Naive thymus-derived CD8-positive, alpha-beta T cell (primary cell): ENCODE results near the gene NFE2L2. TPM values are rescaled to one million over a fixed set of nuclear protein-coding genes. Genes with fewer than 3 reads are reported as not detected.

Source experiments
- ATAC-seq, 2 donors: fragments of 150-1000 bp; cut with Tn5 transposase in 1 of 2; sonication (Bioruptor Pico), chemical (Tn5 transposase) in 1 of 2; 1 replicate in 1 of 2; 2 replicates in 1 of 2; pipeline ENCODE4 v1.10.0; 2021; ENCODE audit warnings: mild to moderate bottlenecking in 2 of 2, moderate library complexity in 2 of 2
- POLR2A ChIA-PET: fragments of 350-600 bp; sonication (Branson Sonifier 250); formaldehyde crosslinking; loops from one replicate; lab custom pipeline; 2021; ENCODE audit warnings: antibody characterized with exemption; lab: Charles Lee
- DNase-seq, 10 donors: peaks; one replicate each; pipeline versions ENCODE4 v3.0.0 to v3.0.0-alpha.2; 2020 to 2022
- H3K27ac Mint-ChIP-seq, 10 donors: one replicate each; pipeline ENCODE4 v1.8.0; 2020 to 2022; ENCODE audit warnings: mild to moderate bottlenecking in 10 of 10, mixed read lengths in 10 of 10, moderate library complexity in 4 of 10, inconsistent platforms in 1 of 10
- H3K27me3 Mint-ChIP-seq, 5 donors: one replicate each; pipeline ENCODE4 v1.8.0; 2021 to 2022; ENCODE audit warnings: mixed read lengths in 5 of 5
- H3K36me3 Mint-ChIP-seq, 3 donors: one replicate each; pipeline ENCODE4 v1.8.0; 2020 to 2022; ENCODE audit warnings: mixed read lengths in 3 of 3, mild to moderate bottlenecking in 2 of 3, inconsistent platforms in 1 of 3
- H3K4me1 Mint-ChIP-seq, 4 donors: one replicate each; pipeline ENCODE4 v1.8.0; 2021 to 2022; ENCODE audit warnings: mixed read lengths in 4 of 4
- H3K4me3 Mint-ChIP-seq, 10 donors: one replicate each; pipeline ENCODE4 v1.8.0; 2020 to 2022; ENCODE audit warnings: mild to moderate bottlenecking in 10 of 10, mixed read lengths in 10 of 10, moderate library complexity in 6 of 10, inconsistent platforms in 1 of 10
- H3K9me3 Mint-ChIP-seq, 9 donors: one replicate each; pipeline ENCODE4 v1.8.0; 2020 to 2022; ENCODE audit warnings: mixed read lengths in 9 of 9, mild to moderate bottlenecking in 3 of 9, inconsistent platforms in 1 of 9, moderate library complexity in 1 of 9
- microRNA-seq: library from miRNA; unstranded; fragments of <30 nt; microRNA quantifications from one replicate; pipeline ENCODE4 v1.2.0, GENCODE V29; 2022; ENCODE audit warnings: borderline microRNAs expressed
- polyA plus RNA-seq, 3 donors: library from polyadenylated mRNA; unstranded; fragments of 300-500 nt; fragmentation: Illumina TruSeq; gene quantifications; one replicate each; pipeline ENCODE4 v1.2.3, GENCODE V29; 2021
- total RNA-seq, 8 experiments: library from RNA in 2 of 8; stranded (reverse) in 2 of 8; gene quantifications; one replicate each; pipeline ENCODE4 v1.2.3 and lab custom pipeline; 2021 to 2026

Gene NFE2L2
- total and polyA plus RNA-seq, 5 experiments from 2014 or later: 48.2 to 96.9 (median 57.8) TPM

DNA sequence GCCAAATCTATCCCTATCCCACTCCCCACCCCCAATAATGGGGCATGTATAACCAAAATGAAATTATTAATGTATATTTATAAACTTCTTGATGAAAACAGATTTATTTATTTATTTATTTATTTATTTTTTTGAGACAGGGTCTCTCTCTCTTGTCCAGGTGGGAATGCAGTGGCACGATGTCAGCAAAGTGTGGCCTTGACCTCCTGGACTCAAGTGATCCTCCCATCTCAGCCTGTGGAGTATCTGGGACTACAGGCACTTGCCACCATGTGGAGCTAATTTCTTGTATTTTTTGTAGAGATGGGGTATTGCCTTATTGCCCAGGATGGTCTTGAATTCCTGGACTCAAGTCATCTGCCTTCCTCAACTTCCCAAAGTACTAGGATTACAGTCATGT is 79.9 kb downstream of the NFE2L2 start:
- no peak overlapping the region for H3K27ac Mint-ChIP-seq
- DNase-seq: no peak
- H3K27me3 Mint-ChIP-seq: peaks cover 0 to 6% (median 1%) of the 10 kb centered on the region in 5 donors
- POLR2A ChIA-PET: no interaction called here
- ATAC-seq: no peak
- H3K4me1 Mint-ChIP-seq: peaks cover 0 to 2% (median 0%) of the 10 kb centered on the region in 4 donors
- no peak overlapping the region for H3K4me3 Mint-ChIP-seq
- no peaks in the 10 kb centered on the region for H3K9me3 Mint-ChIP-seq
- no peaks in the 10 kb centered on the region for H3K36me3 Mint-ChIP-seq

DNA sequence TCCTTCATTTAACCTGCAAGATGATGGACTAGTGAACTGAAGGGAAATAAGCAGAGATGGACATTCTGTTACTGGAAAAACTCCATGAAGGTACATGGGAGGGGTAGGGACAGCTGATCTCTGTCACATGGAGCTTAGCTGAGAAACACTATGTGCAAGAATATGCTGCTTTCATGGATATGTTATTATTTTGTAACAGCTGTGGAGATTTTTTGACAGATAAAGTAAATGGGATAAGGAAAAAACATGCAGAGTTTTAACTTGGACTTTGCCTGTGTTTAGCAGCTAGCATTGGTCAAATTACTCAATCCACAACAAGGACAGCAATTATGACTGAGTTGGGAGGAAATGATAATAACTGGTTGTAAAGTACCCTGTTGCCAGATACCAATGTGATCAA is 80.7 kb downstream of the NFE2L2 start:
- DNase-seq (no peak), ATAC-seq (no peak)
- POLR2A ChIA-PET: no interaction called here
- Mint-ChIP-seq H3K36me3 (no peaks in the 10 kb centered on the region), H3K9me3 (no peaks in the 10 kb centered on the region), H3K27me3 (peaks cover 0 to 6% (median 1%) of the 10 kb centered on the region in 5 donors), H3K27ac (no peak overlapping the region), H3K4me1 (peaks cover 0 to 2% (median 0%) of the 10 kb centered on the region in 4 donors), H3K4me3 (no peak overlapping the region)

Small RNA genes lying within 50 kb of the gene (microRNA-seq; reads per million reads assigned to microRNA genes)
- gene MIR3128 (not detected), gene MIR6512 (not detected)

Other genes with a start within 250 kb of the NFE2L2 start
- 100 to 1,000 TPM; 156 to 158 TPM for gene HNRNPA3, start 51.9 kb downstream of the NFE2L2 start, total RNA-seq
- 10 to 100 TPM; 47.6 to 56.6 (median 52.1) TPM for gene HNRNPA3, start 51.9 kb downstream of the NFE2L2 start, polyA plus RNA-seq
- gene AGPS, start 128.0 kb upstream of the NFE2L2 start, total RNA-seq: 10 to 100 TPM; 24.8 to 25.6 TPM
- gene AGPS, start 128.0 kb upstream of the NFE2L2 start, polyA plus RNA-seq: 10 to 100 TPM; 13.0 to 16.3 (median 13.2) TPM